ENCODE results near the gene L3MBTL4. TPM values are rescaled to one million over a fixed set of nuclear protein-coding genes. Genes with fewer than 3 reads are reported as not detected.

L3MBTL4 gene
- total RNA-seq, 1 donor from 2014 or later = 0.56 TPM

GRCh38 chr18:6221602-6222014 lies 193.1 kb downstream of the L3MBTL4 start:
- Mint-ChIP-seq H3K27me3 (ENCODE audit: unreplicated experiment) (no peaks in the 10 kb centered on the region), H3K9me3 (ENCODE audit: unreplicated experiment) (no peaks in the 10 kb centered on the region), H3K4me1 (ENCODE audit: unreplicated experiment) (no peaks in the 10 kb centered on the region), H3K27ac (ENCODE audit: unreplicated experiment) (no peak overlapping the region), H3K4me3 (ENCODE audit: unreplicated experiment) (no peak overlapping the region), H3K36me3 (ENCODE audit: low read depth, unreplicated experiment) (no peaks in the 10 kb centered on the region)
- no peak for TF ChIP-seq CTCF (IDR thresholded peaks at IDR 0.05; ENCODE audit: unreplicated experiment)
- DNase-seq (ENCODE audit: low spot score) = no peak

- no peak for DNase-seq (ENCODE audit: low spot score)
- TF ChIP-seq CTCF (IDR thresholded peaks at IDR 0.05; ENCODE audit: unreplicated experiment) = no peak
- Mint-ChIP-seq H3K27ac (ENCODE audit: unreplicated experiment) (no peak overlapping the region), H3K27me3 (ENCODE audit: unreplicated experiment) (no peaks in the 10 kb centered on the region), H3K4me3 (ENCODE audit: unreplicated experiment) (no peak overlapping the region), H3K4me1 (ENCODE audit: unreplicated experiment) (no peaks in the 10 kb centered on the region), H3K9me3 (ENCODE audit: unreplicated experiment) (no peaks in the 10 kb centered on the region), H3K36me3 (ENCODE audit: low read depth, unreplicated experiment) (no peaks in the 10 kb centered on the region)
Measured at GRCh38 chr18:6220129-6220528, 194.6 kb downstream of the L3MBTL4 start.

- Mint-ChIP-seq H3K27ac (ENCODE audit: unreplicated experiment) (peak overlapping the region; percentile 48), H3K36me3 (ENCODE audit: low read depth, unreplicated experiment) (no peaks in the 10 kb centered on the region), H3K4me3 (ENCODE audit: unreplicated experiment) (no peak overlapping the region), H3K4me1 (ENCODE audit: unreplicated experiment) (no peaks in the 10 kb centered on the region), H3K9me3 (ENCODE audit: unreplicated experiment) (no peaks in the 10 kb centered on the region), H3K27me3 (ENCODE audit: unreplicated experiment) (no peaks in the 10 kb centered on the region)
- DNase-seq (ENCODE audit: low spot score) = peak; percentile 77
- peak; percentile 71 for TF ChIP-seq CTCF (IDR thresholded peaks at IDR 0.05; ENCODE audit: unreplicated experiment)
Measured at GRCh38 chr18:6219116-6219717, 195.5 kb downstream of the L3MBTL4 start.

DNA sequence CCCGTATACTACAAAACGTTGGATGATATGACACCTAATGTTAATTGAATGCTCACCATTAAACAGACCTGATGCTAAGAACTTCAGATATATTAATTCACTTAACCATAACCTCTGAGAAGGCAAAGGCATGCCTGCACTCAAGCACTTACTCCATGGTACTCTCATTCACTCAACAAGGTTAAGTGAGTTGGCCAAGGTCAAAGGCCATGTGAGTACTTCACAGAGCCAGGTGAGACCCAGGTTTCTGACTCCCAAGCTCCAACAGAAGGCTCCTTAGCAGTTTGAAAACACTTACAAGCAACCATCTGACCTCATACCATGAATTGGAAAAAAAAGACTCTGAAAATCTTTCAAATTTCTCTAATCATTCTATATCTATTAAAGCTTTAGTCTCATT lies 198.8 kb downstream of the L3MBTL4 start:
- Mint-ChIP-seq H3K36me3 (ENCODE audit: low read depth, unreplicated experiment) (no peaks in the 10 kb centered on the region), H3K27me3 (ENCODE audit: unreplicated experiment) (no peaks in the 10 kb centered on the region), H3K4me3 (ENCODE audit: unreplicated experiment) (no peak overlapping the region), H3K27ac (ENCODE audit: unreplicated experiment) (no peak overlapping the region), H3K4me1 (ENCODE audit: unreplicated experiment) (no peaks in the 10 kb centered on the region), H3K9me3 (ENCODE audit: unreplicated experiment) (no peaks in the 10 kb centered on the region)
- no peak for DNase-seq (ENCODE audit: low spot score)
- no peak for TF ChIP-seq CTCF (IDR thresholded peaks at IDR 0.05; ENCODE audit: unreplicated experiment)

GRCh38 chr18:6211174-6211504 lies 203.6 kb downstream of the L3MBTL4 start:
- H3K27me3 Mint-ChIP-seq (ENCODE audit: unreplicated experiment) = no peaks in the 10 kb centered on the region

More at GRCh38 chr18:6211174-6211504, 203.6 kb downstream of the L3MBTL4 start:
- TF ChIP-seq CTCF (IDR thresholded peaks at IDR 0.05; ENCODE audit: unreplicated experiment) = no peak
- Mint-ChIP-seq H3K36me3 (ENCODE audit: low read depth, unreplicated experiment) (no peaks in the 10 kb centered on the region), H3K4me3 (ENCODE audit: unreplicated experiment) (no peak overlapping the region), H3K27ac (ENCODE audit: unreplicated experiment) (no peak overlapping the region), H3K4me1 (ENCODE audit: unreplicated experiment) (no peaks in the 10 kb centered on the region), H3K9me3 (ENCODE audit: unreplicated experiment) (no peaks in the 10 kb centered on the region)
- no peak for DNase-seq (ENCODE audit: low spot score)
